Esophagus squamous epithelium (tissue), 4 donors: ENCODE measurements around the gene ERG.

Experiments
- CTCF ChIP-seq, 6 experiments: fragments of 450-650 bp in 4 of 6; fragments of 200-600 bp in 2 of 6; sonication (generic) in 2 of 6; IDR thresholded peaks; one replicate each; pipeline ENCODE4 v1.5.1; 2016 to 2019; ENCODE audit warnings: antibody characterized with exemption in 6 of 6, mild to moderate bottlenecking in 4 of 6, moderate library complexity in 4 of 6
- POLR2A ChIP-seq, 4 donors: fragments of 450-650 bp; IDR thresholded peaks; one replicate each; pipeline ENCODE4 v1.6.1; 2017; ENCODE audit warnings: antibody characterized with exemption in 4 of 4, mild to moderate bottlenecking in 4 of 4, moderate library complexity in 3 of 4

DNA sequence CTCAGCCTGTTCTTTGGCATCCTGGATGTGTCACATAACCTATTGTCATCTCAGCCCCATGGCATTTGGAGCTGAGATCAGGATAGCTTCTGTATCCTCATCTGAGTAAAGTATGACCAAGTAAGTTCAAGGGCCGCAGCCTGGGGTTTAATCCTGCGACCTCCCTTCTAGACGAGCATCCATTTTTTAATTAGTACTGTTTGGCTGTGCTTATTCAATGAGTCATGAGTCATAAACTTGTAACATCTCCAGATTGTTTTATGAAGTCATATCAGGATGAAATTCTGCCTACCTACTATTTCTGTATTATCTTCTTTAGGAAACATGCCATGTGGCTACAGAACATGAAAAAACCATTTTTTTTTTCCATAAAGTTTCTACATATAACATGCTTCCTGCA lies 119.1 kb downstream of the ERG start:
- TF ChIP-seq CTCF (IDR thresholded peaks at IDR 0.05) (no peak), POLR2A (IDR thresholded peaks at IDR 0.05) (no peak)
